Esophagus muscularis mucosa (tissue), 4 donors: ENCODE measurements around the gene STK10.

Source experiments
- CTCF ChIP-seq, 3 experiments: fragments of 200-600 bp in 2 of 3; fragments of 450-650 bp in 1 of 3; sonication (generic) in 2 of 3; IDR thresholded peaks; one replicate each; pipeline ENCODE4 v1.5.1; 2017 to 2019; ENCODE audit warnings: antibody characterized with exemption in 3 of 3, mild to moderate bottlenecking in 2 of 3, moderate library complexity in 1 of 3
- EP300 ChIP-seq: sonication (generic); formaldehyde crosslinking; IDR thresholded peaks from one replicate; pipeline ENCODE4 v1.6.1; 2017; ENCODE audit warnings: antibody characterized with exemption
- POLR2A ChIP-seq: fragments of 450-650 bp; IDR thresholded peaks from one replicate; pipeline ENCODE4 v1.6.1; 2017; ENCODE audit warnings: antibody characterized with exemption, moderate library complexity, mild to moderate bottlenecking, low read depth
- POLR2AphosphoS5 ChIP-seq, 2 donors: sonication (generic); formaldehyde crosslinking; IDR thresholded peaks; one replicate each; pipeline ENCODE4 v1.6.1; 2017; ENCODE audit warnings: antibody characterized with exemption in 2 of 2

GRCh38 chr5:172235827-172236736 lies 48.1 kb upstream of the STK10 start:
- no peak for TF ChIP-seq CTCF (IDR thresholded peaks at IDR 0.05)
- no peak for TF ChIP-seq POLR2AphosphoS5 (IDR thresholded peaks at IDR 0.05)
- no peak for TF ChIP-seq POLR2A
- TF ChIP-seq EP300, result no peak
